ENCODE results near the gene PDE8A.

PDE8A gene

GRCh38 chr15:84981711-84982300 is at the start of gene PDE8A:
TSS of gene PDE8A (plus strand) at chr15:84981856. CDS start at chr15:84982163, 307 bp downstream.
- DNase-seq, result peak in 1 of 2 donors; percentile 6

- no peak for DNase-seq
Measured at GRCh38 chr15:84934942-84935729, 46.5 kb upstream of the PDE8A start.

GRCh38 chr15:84937144-84937543 is 44.5 kb upstream of the PDE8A start:
- no peak for DNase-seq

- no peak for DNase-seq
Measured at GRCh38 chr15:84938726-84939125, 42.9 kb upstream of the PDE8A start.

- DNase-seq, result no peak
Measured at GRCh38 chr15:84940399-84940798, 41.3 kb upstream of the PDE8A start.

- DNase-seq, result no peak
Measured at GRCh38 chr15:84942456-84942855, 39.2 kb upstream of the PDE8A start.

GRCh38 chr15:84944311-84944710 is 37.3 kb upstream of the PDE8A start:
- no peak for DNase-seq

GRCh38 chr15:84944861-84945260 is 36.8 kb upstream of the PDE8A start:
- no peak for DNase-seq

GRCh38 chr15:84946772-84947489 is 34.7 kb upstream of the PDE8A start:
- no peak for DNase-seq

- no peak for DNase-seq
Measured at GRCh38 chr15:84947947-84948830, 33.5 kb upstream of the PDE8A start.

- no peak for DNase-seq
Measured at GRCh38 chr15:84949043-84949442, 32.6 kb upstream of the PDE8A start.

GRCh38 chr15:84949845-84950569 is 31.6 kb upstream of the PDE8A start:
- DNase-seq, result no peak

- DNase-seq, result no peak
Measured at GRCh38 chr15:84950570-84951111, 31.0 kb upstream of the PDE8A start.

GRCh38 chr15:84951736-84952135 is 29.9 kb upstream of the PDE8A start:
- DNase-seq, result no peak

- no peak for DNase-seq
Measured at GRCh38 chr15:84953136-84953535, 28.5 kb upstream of the PDE8A start.

- no peak for DNase-seq
Measured at GRCh38 chr15:84953726-84954125, 27.9 kb upstream of the PDE8A start.

GRCh38 chr15:84955089-84955848 is 26.4 kb upstream of the PDE8A start:
- peak; percentile 39 to 51 for DNase-seq

GRCh38 chr15:84956199-84956598 is 25.5 kb upstream of the PDE8A start:
- DNase-seq, result no peak

GRCh38 chr15:84960391-84961113 is 21.1 kb upstream of the PDE8A start:
- no peak for DNase-seq

- DNase-seq, result no peak
Measured at GRCh38 chr15:84961114-84961452, 20.6 kb upstream of the PDE8A start.

- no peak for DNase-seq
Measured at GRCh38 chr15:84961707-84962106, 19.9 kb upstream of the PDE8A start.
